Measurements from ENCODE around the gene PTPRD. TPM values are rescaled to one million over a fixed set of nuclear protein-coding genes. Genes with fewer than 3 reads are reported as not detected.

The PTPRD gene
- total RNA-seq, 1 experiment from 2014 or later, result not detected

DNA sequence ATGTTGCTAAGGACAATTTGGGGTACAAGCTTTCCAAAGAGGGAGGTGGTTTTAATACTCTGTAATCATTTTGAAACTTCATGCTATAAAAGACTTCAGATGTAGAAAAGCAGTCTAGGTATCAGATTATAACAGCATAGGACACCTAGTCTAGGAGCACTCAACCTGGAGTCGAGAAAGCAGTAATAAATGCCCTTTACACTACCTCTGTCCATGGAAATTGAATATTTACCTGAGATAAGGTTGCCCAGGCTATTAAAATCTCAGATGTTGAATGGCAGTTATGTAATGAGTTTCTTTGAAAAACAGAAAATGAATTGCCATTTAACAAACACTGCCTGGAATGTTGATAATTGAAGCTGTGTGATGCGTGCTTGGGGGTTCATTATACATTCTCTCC lies 2251.4 kb downstream of the PTPRD start:
- intact Hi-C loops (cut with micrococcal nuclease; ENCODE audit: unreplicated experiment), result no loop called here
- no peak overlapping the region for H3K4me3 ChIP-seq (ENCODE audit: low read depth, low read length, poor library complexity, severe bottlenecking)

DNA sequence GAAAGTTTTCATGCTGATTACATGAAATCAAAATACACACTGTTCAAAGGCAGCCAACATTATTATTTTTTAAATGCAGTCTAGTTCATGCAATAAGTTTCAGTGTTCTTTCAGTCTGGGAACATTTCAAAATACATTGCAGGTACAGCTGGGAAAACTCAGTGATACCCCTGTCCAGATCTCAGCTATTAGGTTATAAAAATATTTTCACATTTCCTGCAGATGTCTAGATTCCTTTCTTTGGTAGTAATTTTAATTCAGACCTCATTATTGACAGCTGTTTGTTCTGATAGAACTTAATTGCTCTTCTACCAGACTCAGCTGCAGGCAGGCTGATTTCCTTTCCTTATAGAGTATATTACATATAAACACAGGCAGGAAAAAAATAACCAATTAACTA lies 2256.4 kb downstream of the PTPRD start:
- Histone ChIP-seq H3K36me3 (ENCODE audit: insufficient read depth, low read length, poor library complexity, severe bottlenecking) (no peaks in the 10 kb centered on the region), H3K9me3 (ENCODE audit: low read depth, low read length, poor library complexity, severe bottlenecking) (no peaks in the 10 kb centered on the region), H3K27me3 (replicated peaks; ENCODE audit: insufficient read depth, low read depth, low read length, poor library complexity) (no peaks in the 10 kb centered on the region), H3K27ac (ENCODE audit: low read depth, low read length, poor library complexity, severe bottlenecking) (no peak overlapping the region), H3K4me1 (ENCODE audit: insufficient read depth, low read length, poor library complexity, severe bottlenecking) (no peaks in the 10 kb centered on the region), H3K4me3 (ENCODE audit: low read depth, low read length, poor library complexity, severe bottlenecking) (no peak overlapping the region)
- no peak for DNase-seq (ENCODE audit: low spot score)
- BruUV-seq (replicated peaks), result no TSS peak
- POLR2A ChIA-PET (ENCODE audit: low non-redundant PET), result no interaction called here
- CTCF ChIA-PET, result no interaction called here
- TF ChIP-seq, protein P1, sequence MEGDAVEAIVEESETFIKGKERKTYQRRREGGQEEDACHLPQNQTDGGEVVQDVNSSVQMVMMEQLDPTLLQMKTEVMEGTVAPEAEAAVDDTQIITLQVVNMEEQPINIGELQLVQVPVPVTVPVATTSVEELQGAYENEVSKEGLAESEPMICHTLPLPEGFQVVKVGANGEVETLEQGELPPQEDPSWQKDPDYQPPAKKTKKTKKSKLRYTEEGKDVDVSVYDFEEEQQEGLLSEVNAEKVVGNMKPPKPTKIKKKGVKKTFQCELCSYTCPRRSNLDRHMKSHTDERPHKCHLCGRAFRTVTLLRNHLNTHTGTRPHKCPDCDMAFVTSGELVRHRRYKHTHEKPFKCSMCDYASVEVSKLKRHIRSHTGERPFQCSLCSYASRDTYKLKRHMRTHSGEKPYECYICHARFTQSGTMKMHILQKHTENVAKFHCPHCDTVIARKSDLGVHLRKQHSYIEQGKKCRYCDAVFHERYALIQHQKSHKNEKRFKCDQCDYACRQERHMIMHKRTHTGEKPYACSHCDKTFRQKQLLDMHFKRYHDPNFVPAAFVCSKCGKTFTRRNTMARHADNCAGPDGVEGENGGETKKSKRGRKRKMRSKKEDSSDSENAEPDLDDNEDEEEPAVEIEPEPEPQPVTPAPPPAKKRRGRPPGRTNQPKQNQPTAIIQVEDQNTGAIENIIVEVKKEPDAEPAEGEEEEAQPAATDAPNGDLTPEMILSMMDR (conservative IDR thresholded peaks at IDR 0.05; ENCODE audit: low read depth, low read length), result no peak
- no peak for TF ChIP-seq EZH2 (IDR thresholded peaks at IDR 0.05; ENCODE audit: borderline replicate concordance, low read depth, low read length, poor library complexity, severe bottlenecking)
- intact Hi-C loops (cut with micrococcal nuclease; ENCODE audit: unreplicated experiment), result no loop called here

More for the DNA sequence above, 2251.4 kb downstream of the PTPRD start:
- no peak for TF ChIP-seq EZH2 (IDR thresholded peaks at IDR 0.05; ENCODE audit: borderline replicate concordance, low read depth, low read length, poor library complexity, severe bottlenecking)
- TF ChIP-seq, protein P1 (conservative IDR thresholded peaks at IDR 0.05; ENCODE audit: low read depth, low read length), result no peak
- CTCF ChIA-PET, result no interaction called here
- BruUV-seq (replicated peaks), result no TSS peak
- Histone ChIP-seq H3K27me3 (replicated peaks; ENCODE audit: insufficient read depth, low read depth, low read length, poor library complexity) (no peaks in the 10 kb centered on the region), H3K4me1 (ENCODE audit: insufficient read depth, low read length, poor library complexity, severe bottlenecking) (no peaks in the 10 kb centered on the region), H3K36me3 (ENCODE audit: insufficient read depth, low read length, poor library complexity, severe bottlenecking) (no peaks in the 10 kb centered on the region), H3K9me3 (ENCODE audit: low read depth, low read length, poor library complexity, severe bottlenecking) (no peaks in the 10 kb centered on the region), H3K27ac (ENCODE audit: low read depth, low read length, poor library complexity, severe bottlenecking) (no peak overlapping the region)
- POLR2A ChIA-PET (ENCODE audit: low non-redundant PET), result no interaction called here
- no peak for DNase-seq (ENCODE audit: low spot score)

DNA sequence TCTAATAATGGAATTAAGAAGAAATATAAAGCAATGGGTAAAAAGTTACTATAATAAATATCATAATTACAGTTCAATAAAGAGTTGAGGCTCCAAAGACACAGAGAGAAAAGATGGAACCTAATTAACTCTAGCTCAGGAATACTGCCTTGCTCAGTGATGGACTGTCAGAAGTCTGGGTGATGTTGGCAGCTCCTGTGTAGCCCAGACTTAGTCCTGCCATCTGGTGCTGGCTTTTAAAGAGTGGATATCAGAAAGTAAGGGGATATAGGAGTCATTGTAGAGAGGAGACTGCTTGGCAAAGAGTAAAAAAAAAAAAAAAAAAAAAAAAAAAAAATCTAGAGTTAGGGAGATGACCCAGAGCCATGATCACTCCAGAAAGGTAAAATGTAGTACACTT lies 2261.4 kb downstream of the PTPRD start:
- H3K9me3 ChIP-seq (ENCODE audit: low read depth, low read length, poor library complexity, severe bottlenecking), result no peaks in the 10 kb centered on the region
- no peaks in the 10 kb centered on the region for H3K4me1 ChIP-seq (ENCODE audit: insufficient read depth, low read length, poor library complexity, severe bottlenecking)
- CTCF ChIA-PET, result no interaction called here
- TF ChIP-seq EZH2 (IDR thresholded peaks at IDR 0.05; ENCODE audit: borderline replicate concordance, low read depth, low read length, poor library complexity, severe bottlenecking), result no peak
- TF ChIP-seq, protein P1 (conservative IDR thresholded peaks at IDR 0.05; ENCODE audit: low read depth, low read length), result no peak
- H3K4me3 ChIP-seq (ENCODE audit: low read depth, low read length, poor library complexity, severe bottlenecking), result no peak overlapping the region
- BruUV-seq (replicated peaks), result no TSS peak
- intact Hi-C loops (cut with micrococcal nuclease; ENCODE audit: unreplicated experiment), result no loop called here
- DNase-seq (ENCODE audit: low spot score), result no peak
- POLR2A ChIA-PET (ENCODE audit: low non-redundant PET), result no interaction called here
- H3K27me3 ChIP-seq (replicated peaks; ENCODE audit: insufficient read depth, low read depth, low read length, poor library complexity), result peaks cover 5% of the 10 kb centered on the region
- H3K36me3 ChIP-seq (ENCODE audit: insufficient read depth, low read length, poor library complexity, severe bottlenecking), result no peaks in the 10 kb centered on the region
- no peak overlapping the region for H3K27ac ChIP-seq (ENCODE audit: low read depth, low read length, poor library complexity, severe bottlenecking)
